ENCODE data around the gene FCRL2. TPM values are rescaled to one million over a fixed set of nuclear protein-coding genes. Genes with fewer than 3 reads are reported as not detected.

FCRL2 gene
- total RNA-seq, 2 donors from 2014 or later: not detected

DNA sequence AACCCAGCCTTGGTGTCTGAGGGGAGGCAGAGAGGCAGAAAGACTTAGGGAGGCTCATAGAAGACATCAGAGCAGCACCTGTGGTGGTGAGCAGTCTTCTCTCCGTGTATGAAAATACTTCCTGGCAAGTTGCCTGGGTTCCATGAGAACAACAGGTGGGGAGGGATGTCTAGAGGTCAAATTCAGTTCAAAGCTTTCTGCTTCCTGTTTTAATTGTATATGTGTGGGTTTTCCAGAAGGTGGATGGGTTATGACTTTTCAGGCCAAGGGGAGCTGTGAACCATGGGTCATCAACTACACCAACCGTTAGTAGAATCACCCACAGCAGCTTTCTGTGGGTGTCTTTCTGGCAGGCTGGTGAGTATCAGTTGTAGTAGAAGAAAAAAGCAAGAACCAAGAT lies 4.1 kb upstream of the FCRL2 start:
- TF ChIP-seq, protein P1, sequence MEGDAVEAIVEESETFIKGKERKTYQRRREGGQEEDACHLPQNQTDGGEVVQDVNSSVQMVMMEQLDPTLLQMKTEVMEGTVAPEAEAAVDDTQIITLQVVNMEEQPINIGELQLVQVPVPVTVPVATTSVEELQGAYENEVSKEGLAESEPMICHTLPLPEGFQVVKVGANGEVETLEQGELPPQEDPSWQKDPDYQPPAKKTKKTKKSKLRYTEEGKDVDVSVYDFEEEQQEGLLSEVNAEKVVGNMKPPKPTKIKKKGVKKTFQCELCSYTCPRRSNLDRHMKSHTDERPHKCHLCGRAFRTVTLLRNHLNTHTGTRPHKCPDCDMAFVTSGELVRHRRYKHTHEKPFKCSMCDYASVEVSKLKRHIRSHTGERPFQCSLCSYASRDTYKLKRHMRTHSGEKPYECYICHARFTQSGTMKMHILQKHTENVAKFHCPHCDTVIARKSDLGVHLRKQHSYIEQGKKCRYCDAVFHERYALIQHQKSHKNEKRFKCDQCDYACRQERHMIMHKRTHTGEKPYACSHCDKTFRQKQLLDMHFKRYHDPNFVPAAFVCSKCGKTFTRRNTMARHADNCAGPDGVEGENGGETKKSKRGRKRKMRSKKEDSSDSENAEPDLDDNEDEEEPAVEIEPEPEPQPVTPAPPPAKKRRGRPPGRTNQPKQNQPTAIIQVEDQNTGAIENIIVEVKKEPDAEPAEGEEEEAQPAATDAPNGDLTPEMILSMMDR (conservative IDR thresholded peaks at IDR 0.05): no peak
- Mint-ChIP-seq H3K36me3 (ENCODE audit: low read depth) (no peaks in the 10 kb centered on the region), H3K9me3 (no peaks in the 10 kb centered on the region), H3K27ac (no peak overlapping the region), H3K4me1 (peaks cover 2% of the 10 kb centered on the region), H3K4me3 (no peak overlapping the region), H3K27me3 (ENCODE audit: insufficient read depth) (peaks cover 4% of the 10 kb centered on the region)
- WGBS, 2 experiments (ENCODE audit: insufficient coverage in 1 of 2, insufficient read length in 1 of 2): 94% methylated on average over 2 of the region's 2 CpGs; no CpG with 5 or more reads in 1 of the 2 experiments
- no peak for DNase-seq
- Histone ChIP-seq H3K4me3 (ENCODE audit: low read length) (no peak overlapping the region), H3K9me3 (ENCODE audit: control insufficient read depth, low read length) (no peaks in the 10 kb centered on the region), H3K27ac (ENCODE audit: low read depth, low read length) (no peak overlapping the region), H3K27me3 (ENCODE audit: control insufficient read depth, insufficient read depth, low read length, poor library complexity, severe bottlenecking) (no peaks in the 10 kb centered on the region), H3K36me3 (ENCODE audit: control insufficient read depth, insufficient read depth, low read length) (no peaks in the 10 kb centered on the region), H3K4me1 (ENCODE audit: control insufficient read depth, insufficient read depth, low read length) (no peaks in the 10 kb centered on the region), H3K9ac (ENCODE audit: extremely low read depth, low read length, poor library complexity, severe bottlenecking) (no peak overlapping the region)

DNA sequence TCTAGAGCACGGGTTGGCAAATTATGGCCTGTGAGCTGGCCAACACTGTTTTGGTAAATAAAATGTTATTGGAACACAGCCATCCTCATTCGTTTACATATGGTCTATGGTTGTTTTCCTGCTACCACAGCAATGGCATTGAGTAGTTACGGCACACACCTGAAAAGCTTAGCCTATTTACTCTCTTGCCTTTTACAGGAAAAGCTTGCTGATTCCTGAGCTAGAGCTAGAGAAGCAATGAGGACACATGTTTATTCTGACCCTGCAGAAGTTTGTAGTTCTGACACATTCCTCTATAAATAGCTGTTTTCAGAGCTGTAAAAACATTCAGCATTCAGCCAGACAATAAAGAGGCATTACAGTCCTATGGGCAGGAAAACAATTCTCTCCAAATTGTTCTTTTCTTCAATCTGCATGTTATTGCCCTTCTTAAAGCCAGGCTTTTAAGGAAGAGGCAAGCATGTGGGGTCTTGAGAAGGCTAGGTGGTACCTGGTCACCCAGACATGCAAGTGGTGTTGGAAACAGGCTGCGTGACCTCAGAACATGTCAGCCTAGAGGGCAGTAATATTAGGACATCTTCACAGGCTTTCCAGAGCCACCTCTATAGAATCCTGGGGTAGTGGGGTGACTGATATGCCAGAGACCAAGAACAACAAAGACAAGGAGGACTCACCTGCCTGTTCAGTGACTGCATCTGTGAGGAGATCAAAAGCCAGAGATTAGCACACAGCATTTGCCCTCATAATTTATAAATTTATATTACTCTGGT lies 1.6 kb downstream of the FCRL2 start:
- Histone ChIP-seq H3K4me1 (ENCODE audit: control insufficient read depth, insufficient read depth, low read length) (no peaks in the 10 kb centered on the region), H3K9me3 (ENCODE audit: control insufficient read depth, low read length) (no peaks in the 10 kb centered on the region), H3K27ac (ENCODE audit: low read depth, low read length) (no peak overlapping the region), H3K9ac (ENCODE audit: extremely low read depth, low read length, poor library complexity, severe bottlenecking) (no peak overlapping the region), H3K36me3 (ENCODE audit: control insufficient read depth, insufficient read depth, low read length) (no peaks in the 10 kb centered on the region), H3K27me3 (ENCODE audit: control insufficient read depth, insufficient read depth, low read length, poor library complexity, severe bottlenecking) (no peaks in the 10 kb centered on the region), H3K4me3 (ENCODE audit: low read length) (no peak overlapping the region)
- Mint-ChIP-seq H3K27me3 (ENCODE audit: insufficient read depth) (no peaks in the 10 kb centered on the region), H3K9me3 (no peaks in the 10 kb centered on the region), H3K4me3 (no peak overlapping the region), H3K4me1 (peaks cover 6% of the 10 kb centered on the region), H3K27ac (no peak overlapping the region), H3K36me3 (ENCODE audit: low read depth) (no peaks in the 10 kb centered on the region)
- DNase-seq: no peak
- WGBS, 2 experiments (ENCODE audit: insufficient coverage in 1 of 2, insufficient read length in 1 of 2): 83 to 93% methylated on average over 4 of the region's 4 CpGs
- TF ChIP-seq, protein P1 (conservative IDR thresholded peaks at IDR 0.05): no peak

DNA sequence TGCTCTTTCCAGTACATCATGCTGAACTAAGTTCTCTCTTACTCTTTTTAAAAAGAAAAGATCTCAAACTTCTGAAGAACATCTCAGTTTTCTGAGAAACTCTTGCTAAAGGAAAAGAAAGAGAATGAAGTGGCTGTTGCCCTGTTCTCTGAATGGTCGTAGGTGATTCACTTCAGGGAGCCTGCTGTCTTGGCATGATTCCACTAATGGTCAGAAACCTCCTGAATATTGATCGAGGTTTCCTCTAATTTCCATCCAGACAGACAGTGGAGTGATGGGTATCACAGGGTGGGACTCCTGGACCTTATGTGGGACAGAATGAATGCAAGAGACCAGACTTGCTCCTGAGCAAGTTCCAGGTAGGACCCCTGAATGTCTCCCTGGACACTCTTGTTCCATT lies 2.5 kb downstream of the FCRL2 start:
- H3K9ac ChIP-seq (ENCODE audit: extremely low read depth, low read length, poor library complexity, severe bottlenecking): no peak overlapping the region
- no peak overlapping the region for H3K27ac ChIP-seq (ENCODE audit: low read depth, low read length)
- H3K27me3 Mint-ChIP-seq (ENCODE audit: insufficient read depth): no peaks in the 10 kb centered on the region
- no peaks in the 10 kb centered on the region for H3K9me3 ChIP-seq (ENCODE audit: control insufficient read depth, low read length)
- H3K4me1 ChIP-seq (ENCODE audit: control insufficient read depth, insufficient read depth, low read length): no peaks in the 10 kb centered on the region
- TF ChIP-seq, protein P1 (conservative IDR thresholded peaks at IDR 0.05): no peak
- no peak for DNase-seq
- no peaks in the 10 kb centered on the region for H3K9me3 Mint-ChIP-seq
- H3K36me3 ChIP-seq (ENCODE audit: control insufficient read depth, insufficient read depth, low read length): no peaks in the 10 kb centered on the region
- no peak overlapping the region for H3K27ac Mint-ChIP-seq
- 83 to 100% methylated on average over 1 to 2 of the region's 2 CpGs for WGBS, 2 experiments (ENCODE audit: insufficient coverage in 1 of 2, insufficient read length in 1 of 2)
- H3K27me3 ChIP-seq (ENCODE audit: control insufficient read depth, insufficient read depth, low read length, poor library complexity, severe bottlenecking): no peaks in the 10 kb centered on the region
- no peak overlapping the region for H3K4me3 ChIP-seq (ENCODE audit: low read length)
- H3K36me3 Mint-ChIP-seq (ENCODE audit: low read depth): no peaks in the 10 kb centered on the region
- peaks cover 4% of the 10 kb centered on the region for H3K4me1 Mint-ChIP-seq
- no peak overlapping the region for H3K4me3 Mint-ChIP-seq

Measured in endodermal cell (in vitro differentiated cells).